Muscle of arm (tissue), 14 donors: ENCODE results near the gene PMEL. TPM values are rescaled to one million over a fixed set of nuclear protein-coding genes. Genes with fewer than 3 reads are reported as not detected.
A peak's percentile ranks its signal among the peaks of the same experiment; 100 is the strongest.
"Not testable (repeated sequence)": the region's sequence is repeated elsewhere in the genome, so short reads cannot be mapped to it uniquely, and the experiment has no call there.

Experiments used
- DNase-seq: peaks from one replicate; pipeline ENCODE4 v3.0.0-alpha.2; 2013
- long read RNA-seq, 11 donors: transcript quantifications; one replicate each; lab custom pipeline, GENCODE V29; 2026
- polyA plus RNA-seq, 12 donors: library from polyadenylated mRNA; unstranded; fragments of 120-200 nt; gene quantifications; one replicate each; pipeline ENCODE4 v1.2.1, GENCODE V29; 2013; ENCODE audit not compliant: insufficient read length in 12 of 12

Gene PMEL
- polyA plus RNA-seq, result 10 to 100 TPM in 3 of 12 donors, 1 to 10 TPM in 4, under 1 TPM in 3, not detected in 2; 0.58 to 51.6 (median 1.9) TPM
- long read RNA-seq, donor 1, partial matches to known transcripts, result 7 of 30 reads
- long read RNA-seq, donor 1, other reads (novel, unspliced or antisense), result 23 of 30 reads
- long read RNA-seq, donor 2, result 0 reads
- long read RNA-seq, donor 3, partial matches to known transcripts, result 0 of 1 reads
- long read RNA-seq, donor 3, other reads (novel, unspliced or antisense), result 0 of 1 reads
- long read RNA-seq, donor 4, result 0 reads
- long read RNA-seq, donor 5, result 0 reads
- long read RNA-seq, donor 6, result 0 reads
- long read RNA-seq, donor 7, partial matches to known transcripts, result 57 of 72 reads
- long read RNA-seq, donor 7, other reads (novel, unspliced or antisense), result 12 of 72 reads
- long read RNA-seq, donor 8, partial matches to known transcripts, result 0 of 1 reads
- long read RNA-seq, donor 8, other reads (novel, unspliced or antisense), result 0 of 1 reads
- long read RNA-seq, donor 9, partial matches to known transcripts, result 0 of 2 reads
- long read RNA-seq, donor 9, other reads (novel, unspliced or antisense), result 0 of 2 reads
- long read RNA-seq, donor 10, partial matches to known transcripts, result 0 of 1 reads
- long read RNA-seq, donor 10, other reads (novel, unspliced or antisense), result 0 of 1 reads
- long read RNA-seq, donor 11, result 0 reads

DNA sequence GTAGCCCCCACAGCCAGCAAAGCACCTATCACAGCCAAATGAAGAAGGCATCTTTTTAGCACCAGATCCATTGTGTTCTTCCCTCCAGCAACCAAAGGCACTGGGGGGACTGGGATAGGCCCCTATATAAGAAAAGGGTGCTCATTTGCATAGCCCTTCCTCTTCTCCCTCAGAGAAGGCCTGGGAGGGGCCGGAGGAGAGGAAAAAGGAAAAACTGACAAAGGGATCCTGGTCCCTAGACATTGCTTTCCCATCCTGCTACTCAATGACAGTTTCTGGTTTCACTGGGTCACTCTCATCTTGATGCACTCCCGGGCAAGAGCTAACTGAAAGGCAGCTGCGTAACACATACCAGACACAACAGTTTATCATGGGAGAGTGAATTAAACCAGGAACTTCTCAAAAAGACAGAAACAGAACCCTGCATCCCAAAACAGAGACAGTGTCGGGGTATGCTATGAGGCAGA, at the start of gene PMEL:
Gene PMEL, minus strand, starts transcription at position 102 of the 467 bp plus-strand sequence. Its CDS starts 31 bp downstream, at position 71.
- no peak for DNase-seq

DNA sequence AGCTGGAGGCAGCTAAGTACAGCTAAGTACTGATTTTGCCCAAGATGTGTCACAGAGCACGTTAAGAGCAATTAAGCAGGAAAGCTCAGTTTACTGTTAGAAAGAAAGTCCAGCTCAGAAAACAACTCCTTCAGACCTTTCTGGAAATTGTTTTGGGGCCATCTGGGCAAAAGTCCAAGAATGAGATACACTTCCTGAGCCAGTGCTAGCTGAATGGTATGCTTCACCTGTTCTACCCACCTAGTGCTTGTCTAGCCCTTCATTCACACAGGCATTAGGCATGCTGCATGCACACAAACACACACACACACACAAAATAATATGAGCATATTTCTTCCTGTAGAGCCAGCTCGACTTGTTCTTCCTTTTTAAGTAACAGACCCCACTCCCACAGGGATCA, 48.4 kb upstream of the PMEL start:
- no peak for DNase-seq

DNA sequence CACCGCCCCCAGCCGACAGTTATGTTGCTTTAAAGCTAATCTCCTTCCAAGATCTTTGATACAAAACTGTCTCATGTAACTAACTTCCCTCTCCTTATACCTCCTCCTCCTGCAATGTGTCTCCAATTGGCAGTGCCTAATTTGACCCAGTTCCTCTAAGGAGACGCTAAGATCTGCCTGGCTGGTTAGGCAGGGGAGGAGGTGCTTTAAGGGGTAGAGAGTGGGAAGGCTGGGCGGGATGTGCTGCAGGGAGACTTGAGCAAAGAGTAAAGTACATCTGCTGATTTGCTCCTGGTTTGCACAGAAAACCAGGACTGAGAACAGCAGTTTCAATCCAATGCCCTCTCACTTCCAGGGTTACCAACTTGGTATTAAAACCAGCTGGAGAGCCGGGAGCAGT, 47.6 kb upstream of the PMEL start:
- DNase-seq, result no peak

DNA sequence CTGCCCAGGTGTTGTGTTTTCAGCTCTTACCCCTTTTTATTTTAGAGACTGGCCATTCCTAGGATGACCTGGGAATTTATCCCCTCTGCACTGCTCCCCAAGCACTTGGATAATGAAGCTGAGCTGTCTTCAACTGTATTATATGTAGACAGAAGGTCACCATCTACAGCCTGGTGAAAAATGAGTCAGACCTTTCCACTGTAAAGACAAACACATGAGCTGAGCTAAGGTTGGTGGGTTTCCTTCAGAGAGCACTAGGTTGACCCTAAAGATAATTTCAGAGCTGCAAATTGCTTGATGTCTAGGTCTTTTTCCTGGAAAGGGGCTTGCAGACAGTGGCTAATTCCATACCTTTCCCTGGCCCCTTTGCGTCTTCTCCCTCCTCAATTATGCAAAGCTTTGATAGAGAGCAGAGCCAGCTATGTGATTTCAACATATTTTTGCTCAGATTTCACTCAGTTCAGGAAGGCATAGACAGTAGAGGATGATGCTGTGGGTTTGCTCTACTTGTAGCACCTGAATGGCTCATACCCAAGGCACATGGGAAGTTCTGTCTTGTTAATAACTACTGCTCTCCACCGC, 45.8 kb upstream of the PMEL start:
- DNase-seq, result no peak

DNA sequence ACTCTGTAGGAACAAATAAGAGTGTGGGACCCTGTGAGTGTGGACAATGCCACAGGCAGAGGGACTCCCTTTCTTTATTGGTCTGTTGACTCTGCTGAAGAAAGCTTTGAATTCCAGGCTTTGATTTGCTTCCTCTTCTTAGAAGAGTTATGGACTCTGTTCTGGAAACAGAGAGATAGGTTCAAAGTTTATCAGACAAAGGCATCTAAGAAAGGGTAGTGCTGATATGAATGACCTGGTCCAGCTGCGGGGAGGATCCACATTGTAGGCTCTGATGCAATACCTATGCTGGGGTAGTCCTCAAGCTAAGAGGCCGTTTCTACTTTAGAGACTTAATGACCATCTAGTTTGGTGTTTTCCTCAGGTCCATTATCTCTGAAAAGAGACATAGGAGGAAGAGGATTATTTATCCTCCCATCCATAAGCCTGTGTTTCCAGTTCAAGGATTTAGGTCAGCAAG, 44.3 kb upstream of the PMEL start:
- no peak for DNase-seq

DNA sequence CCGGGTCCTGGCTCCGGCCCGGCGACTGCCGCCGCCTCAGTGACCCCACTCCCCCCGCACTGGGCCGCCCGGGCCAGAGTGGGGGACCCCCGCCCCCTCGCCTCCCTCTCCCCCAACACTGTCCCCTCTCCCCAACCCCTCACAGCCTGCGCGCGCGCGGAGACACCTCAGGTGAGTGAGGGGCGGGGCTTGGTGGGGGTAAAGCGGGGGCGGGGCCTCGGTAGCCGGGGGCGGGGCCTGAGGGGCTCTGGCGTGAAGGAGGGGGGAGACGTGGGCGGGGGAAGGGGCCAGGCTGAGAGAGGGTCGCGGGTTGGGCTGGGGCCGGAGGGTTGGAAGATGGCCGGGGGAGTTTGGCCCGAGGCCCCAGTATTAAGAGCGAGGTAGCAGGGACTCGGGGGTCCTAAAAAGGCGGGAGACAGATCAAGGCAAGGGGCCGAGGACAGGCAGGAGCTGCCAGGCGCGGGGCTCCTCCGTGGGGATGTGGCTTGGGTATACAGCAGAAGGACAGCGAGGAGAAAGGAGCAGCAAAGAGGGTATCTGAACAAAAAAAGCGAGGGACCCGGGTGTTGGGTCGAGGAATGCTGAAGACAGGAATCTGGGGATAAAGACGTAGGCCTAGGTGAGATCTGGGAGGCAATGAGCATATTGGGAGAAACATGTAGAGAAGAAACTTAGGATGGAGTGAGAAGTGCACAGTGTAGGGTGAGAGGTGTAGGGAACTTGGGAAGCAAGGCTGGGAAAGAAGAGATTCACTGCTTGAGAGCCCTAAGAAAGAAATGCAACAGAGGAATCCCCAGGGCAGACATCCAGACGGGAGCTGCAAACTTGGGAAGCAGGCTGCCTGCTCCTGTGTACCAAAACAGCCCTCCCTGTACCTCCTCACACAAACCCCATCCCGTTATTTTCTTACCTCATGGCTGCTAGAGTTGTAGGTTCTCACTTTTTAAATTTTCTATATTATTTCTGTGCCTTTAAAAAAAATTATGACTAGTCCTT, 42.0 kb upstream of the PMEL start:
- peak; percentile 49 for DNase-seq

DNA sequence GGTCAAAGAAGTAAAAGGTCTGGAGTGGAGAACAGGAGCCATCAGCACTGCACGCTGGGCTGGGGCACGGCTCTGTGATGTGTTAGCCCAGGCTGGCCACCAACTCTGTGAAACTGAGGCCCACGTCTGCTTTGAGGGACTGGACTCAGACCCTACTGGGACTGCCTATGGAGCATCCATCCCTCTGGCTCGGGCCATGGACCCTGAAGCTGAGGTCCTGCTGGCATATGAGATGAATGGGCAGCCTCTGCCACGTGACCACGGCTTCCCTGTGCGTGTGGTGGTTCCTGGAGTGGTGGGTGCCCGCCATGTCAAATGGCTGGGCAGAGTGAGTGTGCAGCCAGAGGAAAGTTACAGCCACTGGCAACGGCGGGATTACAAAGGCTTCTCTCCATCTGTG, 38.4 kb upstream of the PMEL start:
- DNase-seq, result no peak

DNA sequence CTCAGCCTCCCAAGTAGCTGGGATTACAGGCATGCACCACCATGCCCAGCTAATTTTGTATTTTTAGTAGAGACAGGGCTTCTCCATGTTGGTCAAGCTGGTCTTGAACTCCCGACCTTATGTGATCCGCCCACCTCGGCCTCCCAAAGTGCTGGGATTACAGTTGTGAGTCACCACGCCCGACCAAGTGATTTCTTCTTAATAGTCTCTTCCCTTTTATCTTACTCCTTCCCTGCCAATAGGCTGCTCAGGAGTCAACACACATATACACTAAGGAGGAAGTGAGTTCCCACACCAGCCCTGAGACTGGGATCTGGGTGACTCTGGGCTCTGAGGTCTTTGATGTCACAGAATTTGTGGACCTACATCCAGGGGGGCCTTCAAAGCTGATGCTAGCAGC, 37.5 kb upstream of the PMEL start:
- DNase-seq, result not testable (repeated sequence)

DNA sequence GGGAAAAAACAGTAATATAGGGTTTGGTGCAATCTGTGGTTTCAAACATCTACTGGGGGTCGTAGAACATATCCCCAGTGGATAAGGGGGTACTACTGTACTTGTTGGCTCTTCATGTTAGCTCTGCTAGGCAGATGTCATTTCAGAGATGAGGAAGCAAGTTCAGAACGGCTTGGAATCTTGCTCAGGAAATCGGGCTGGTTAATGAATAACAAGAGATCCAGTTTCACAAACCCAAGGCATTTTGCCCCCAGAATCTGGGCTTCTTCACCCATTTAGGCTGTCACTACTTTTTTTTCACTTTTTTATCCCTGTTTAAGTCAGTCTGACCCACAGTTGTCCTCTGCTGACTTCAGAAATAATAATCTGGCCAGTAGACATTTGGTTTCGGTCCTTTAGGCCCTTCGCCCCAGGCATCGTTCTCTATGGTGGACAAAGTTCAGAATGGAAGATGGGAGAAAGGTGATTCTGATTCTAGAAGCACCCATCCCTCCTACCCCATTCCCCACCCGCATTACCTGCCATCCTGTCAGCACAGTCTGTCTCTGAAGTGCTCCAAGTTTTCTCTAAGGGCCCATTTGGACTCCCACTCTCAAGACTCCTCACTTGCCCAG, 35.8 kb upstream of the PMEL start:
- no peak for DNase-seq

DNA sequence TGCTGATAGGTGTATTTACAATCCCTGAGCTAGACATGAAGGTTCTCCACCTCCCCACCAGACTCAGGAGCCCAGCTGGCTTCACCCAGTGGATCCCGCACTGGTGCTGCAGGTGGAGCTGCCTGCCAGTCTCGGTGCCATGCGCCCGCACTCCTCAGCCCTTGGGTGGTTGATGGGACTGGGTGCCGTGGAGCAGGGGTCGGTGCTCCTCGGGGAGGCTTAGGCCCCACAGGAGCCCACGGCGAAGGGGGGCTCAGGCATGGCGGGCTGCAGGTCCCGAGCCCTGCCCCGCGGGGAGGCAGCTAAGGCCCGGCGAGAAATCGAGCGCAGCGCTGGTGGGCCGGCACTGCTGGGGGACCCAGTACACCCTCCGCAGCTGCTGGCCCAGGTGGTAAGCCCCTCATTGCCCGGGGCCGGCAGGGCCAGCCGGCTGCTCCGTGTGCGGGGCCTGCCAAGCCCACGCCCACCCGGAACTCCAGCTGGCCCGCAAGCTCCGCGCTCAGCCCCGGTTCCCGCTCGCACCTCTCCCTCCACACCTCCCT, 34.2 kb upstream of the PMEL start:
- not testable (repeated sequence) for DNase-seq

DNA sequence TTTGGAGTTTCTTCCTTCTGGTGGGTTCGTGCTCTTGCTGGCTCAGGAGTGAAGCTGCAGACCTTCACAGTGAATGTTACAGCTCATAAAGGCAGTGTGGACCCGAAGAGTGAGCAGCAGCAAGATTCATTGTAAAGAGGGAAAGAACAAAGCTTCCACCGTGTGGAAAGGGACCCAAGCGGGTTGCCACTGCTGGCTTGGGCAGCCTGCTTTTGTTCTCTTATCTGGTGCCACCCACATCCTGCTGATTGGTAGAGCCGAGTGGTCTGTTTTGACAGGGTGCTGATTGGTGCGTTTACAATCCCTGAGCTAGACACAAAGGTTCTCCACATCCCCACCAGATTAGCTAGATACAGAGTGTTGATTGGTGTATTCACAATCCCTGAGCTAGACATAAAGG, 33.7 kb upstream of the PMEL start:
- DNase-seq, result not testable (repeated sequence)

DNA sequence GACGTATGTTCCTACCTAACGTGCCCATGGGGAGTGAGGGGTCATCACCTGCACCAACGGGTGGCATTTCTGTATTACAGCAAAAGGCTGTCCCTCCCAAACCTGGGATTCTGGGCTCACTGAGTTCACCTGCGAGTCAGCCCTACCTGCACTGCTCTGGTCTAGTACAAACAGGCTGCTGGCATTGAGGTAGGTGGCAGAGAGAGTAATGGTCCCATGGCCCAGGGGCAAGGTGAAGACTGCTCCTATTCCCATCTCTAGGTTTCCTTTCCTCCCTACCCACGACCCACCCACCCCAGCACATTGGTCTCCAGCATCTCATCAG, 31.7 kb upstream of the PMEL start:
- DNase-seq, result no peak

DNA sequence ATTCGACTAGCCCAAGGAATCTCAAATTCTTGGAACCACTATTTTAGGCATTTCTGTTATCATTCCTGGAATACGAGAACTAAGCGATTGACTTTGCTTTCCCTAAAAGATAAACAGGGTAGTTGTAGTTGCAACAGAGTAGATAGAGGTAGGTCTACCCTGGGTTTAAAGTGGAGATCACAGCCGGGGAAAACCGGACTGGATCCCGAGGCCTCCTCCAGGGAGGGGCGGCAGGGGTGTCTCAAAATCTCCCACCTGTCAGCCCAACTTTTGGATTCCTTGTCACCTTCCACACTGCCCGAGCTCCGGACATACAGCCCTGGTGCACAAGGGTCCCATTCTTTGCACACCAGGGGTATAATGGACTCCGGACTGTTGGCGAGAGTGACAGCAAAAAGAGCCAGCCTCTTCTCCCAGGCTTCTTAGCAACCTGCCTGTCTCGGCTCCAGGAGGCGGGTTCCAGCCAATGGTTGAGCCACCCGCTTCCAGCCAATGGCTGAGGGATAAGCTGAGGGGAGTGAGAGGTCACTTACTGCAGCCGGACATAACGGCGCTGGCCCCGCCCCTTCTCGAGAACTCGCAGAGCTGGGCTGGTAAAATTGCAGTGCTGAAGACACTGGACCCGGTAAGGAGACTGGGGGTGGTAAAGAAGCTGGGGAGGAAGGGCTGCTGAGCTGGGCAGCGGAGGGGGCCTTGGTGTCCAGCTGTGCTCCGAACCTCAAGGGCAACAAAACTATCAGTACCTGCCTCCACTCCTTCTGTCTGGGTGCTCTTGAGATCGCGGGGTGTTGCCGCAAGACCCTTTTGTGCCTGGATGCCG, 31.1 kb upstream of the PMEL start, which contains the start of gene SUOX:
Gene SUOX, plus strand, starts transcription at position 562 of the 820 bp plus-strand sequence. CDS start 4,946 bp downstream, outside the sequence.
- peak; percentile 95 for DNase-seq

DNA sequence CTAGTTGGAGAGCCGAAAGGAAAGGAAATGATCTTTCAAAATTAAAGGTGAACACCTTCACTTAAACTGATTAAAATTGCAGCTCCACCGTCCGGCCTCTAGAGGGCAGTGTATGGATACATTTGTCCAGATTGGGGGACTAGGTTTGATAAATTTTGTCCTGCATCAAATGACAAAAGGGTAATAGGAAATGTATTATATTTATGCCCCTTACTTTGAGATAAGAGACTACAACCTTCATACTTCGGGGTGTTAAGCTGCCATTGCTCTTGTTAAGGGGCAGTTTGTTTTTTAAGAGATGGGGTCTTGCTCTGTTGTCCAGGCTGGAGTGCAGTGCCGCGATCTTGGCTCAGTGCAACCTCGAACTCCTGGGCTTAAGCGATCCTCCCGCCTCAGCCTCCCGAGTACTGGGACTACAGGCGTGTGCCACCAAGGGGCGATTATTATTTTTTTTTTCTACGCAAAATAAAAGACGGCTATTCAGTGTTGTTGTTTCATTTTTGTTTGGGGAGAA, 30.4 kb upstream of the PMEL start:
- DNase-seq, result peak; percentile 71

DNA sequence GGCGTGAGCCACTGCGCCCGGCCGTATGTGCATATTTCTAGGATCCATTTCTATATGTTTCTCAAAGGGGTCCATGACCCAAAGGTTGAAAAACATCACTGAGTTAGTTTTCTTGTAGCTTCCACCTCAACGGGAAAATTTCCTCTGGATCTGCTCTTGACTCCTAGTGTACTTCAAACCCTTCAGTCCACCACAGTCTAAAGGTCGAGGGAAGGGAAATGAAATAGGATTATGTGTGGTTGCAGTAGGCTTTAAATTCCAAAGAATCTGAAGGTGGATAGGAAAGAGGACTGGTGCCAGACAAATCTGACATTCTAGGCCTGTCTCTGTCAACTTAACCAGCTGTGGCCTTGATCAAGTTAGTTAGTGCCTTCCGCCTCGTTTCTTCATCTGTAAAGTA, 29.5 kb upstream of the PMEL start:
- DNase-seq, result no peak

DNA sequence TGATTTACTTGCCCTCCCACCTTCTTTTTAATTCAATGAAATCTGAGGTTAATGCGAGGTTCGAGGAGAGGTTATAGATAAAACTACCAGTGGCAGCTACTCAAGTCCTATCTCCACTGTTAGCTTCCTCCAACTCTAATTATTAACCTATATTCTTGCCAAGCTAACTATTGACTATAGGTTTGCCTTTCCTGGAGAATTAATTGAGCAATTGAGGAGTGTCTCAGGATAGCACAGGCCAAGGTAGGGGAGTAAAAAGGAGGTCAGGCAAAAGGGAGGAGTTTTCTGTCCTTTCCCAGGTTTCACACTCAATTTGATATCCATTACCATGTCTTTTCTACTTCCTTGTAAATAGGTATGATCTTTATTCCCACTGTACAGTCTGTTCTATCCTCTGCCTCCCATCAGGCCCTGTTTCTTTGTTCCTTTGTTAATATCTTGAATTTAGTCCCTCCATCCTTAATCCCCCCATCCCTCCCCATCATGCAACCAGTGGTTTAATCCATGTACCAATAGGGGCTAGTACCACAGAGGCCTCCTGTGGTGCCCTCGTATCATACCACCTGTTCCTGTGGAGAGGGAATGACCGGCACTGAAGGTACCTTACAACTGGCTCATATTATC, 27.5 kb upstream of the PMEL start:
- DNase-seq, result no peak

DNA sequence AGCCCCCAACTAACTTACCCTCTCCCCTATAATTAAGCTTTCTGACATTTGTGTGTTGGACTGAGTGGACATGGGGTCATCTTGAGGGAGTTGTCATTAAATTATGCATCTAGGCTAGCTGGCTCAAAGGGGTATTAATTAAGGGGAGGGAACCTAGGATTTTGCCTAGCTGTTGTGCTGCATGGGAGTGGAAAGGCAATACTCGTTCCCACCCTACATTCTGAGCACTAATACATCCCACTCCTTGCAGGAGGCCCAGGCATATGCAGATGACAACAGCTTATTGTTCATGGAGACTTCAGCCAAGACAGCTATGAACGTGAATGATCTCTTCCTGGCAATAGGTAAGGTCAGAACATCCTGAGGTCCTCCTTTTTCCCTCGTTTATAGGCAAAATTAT, 25.3 kb upstream of the PMEL start:
- DNase-seq, result no peak

DNA sequence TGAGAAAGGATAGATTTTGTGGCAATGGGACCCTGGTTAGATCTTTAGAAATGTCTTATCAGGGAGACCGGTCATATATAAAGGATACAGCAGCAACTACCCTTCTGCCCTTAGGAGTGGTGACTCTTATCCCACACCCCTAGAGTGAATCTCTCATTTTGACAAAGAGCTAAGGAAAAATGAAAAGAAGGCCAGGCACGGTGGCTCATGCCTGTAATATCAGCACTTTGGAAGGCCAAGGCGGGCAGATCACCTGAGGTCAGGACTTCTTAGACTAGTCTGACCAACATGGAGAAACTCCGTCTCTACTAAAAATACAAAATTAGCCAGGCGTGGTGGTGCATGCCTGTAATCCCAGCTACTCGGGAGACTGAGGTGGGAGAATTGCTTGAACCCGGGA, 20.1 kb upstream of the PMEL start:
- not testable (repeated sequence) for DNase-seq

DNA sequence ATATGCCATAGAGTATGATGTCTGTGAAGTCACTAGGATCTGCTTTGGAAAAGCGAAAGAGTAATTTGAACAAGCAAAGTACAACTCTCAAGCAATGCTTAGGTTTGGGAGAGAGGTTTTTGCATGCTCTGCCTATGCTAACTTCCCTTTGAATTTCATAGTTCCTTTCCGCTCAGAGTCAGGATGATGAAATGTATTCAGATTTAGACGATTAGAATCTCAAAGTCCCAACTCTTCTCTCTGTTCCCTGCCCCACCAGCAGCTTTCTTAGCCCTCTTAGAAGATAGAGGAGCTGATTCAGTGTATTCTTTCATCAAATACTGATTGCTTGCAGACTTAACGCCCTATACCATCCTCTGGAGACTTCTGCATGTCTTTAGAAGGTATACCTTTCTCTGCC, 19.5 kb upstream of the PMEL start:
- DNase-seq, result no peak
